HEK293 (cell line): ENCODE results near the gene SSTR5.

ENCODE experiments used
- CTCF ChIA-PET: fragments of 350-600 bp; formaldehyde crosslinking; extraction: SDS; loops from one replicate; lab custom pipeline; 2021; ENCODE audit warnings: antibody characterized with exemption; lab: Yijun Ruan, JAX
- POLR2A ChIA-PET: fragments of 300-600 bp; formaldehyde crosslinking; extraction: SDS; loops from one replicate; lab custom pipeline; 2020; ENCODE audit warnings: antibody characterized with exemption, inconsistent platforms; lab: Yijun Ruan, JAX
- H3K27ac ChIP-seq: fragments of 200-500 bp; sonication (Bioruptor generic); 2 replicates; pipeline ENCODE4 v1.5.1; 2014; ENCODE audit warnings: low read depth, low read length, control low read depth, inconsistent platforms; ENCODE audit errors: extremely low read depth
- H3K36me3 ChIP-seq, 2 experiments: fragments of 200-500 bp in 1 of 2; sonication (Bioruptor generic) in 1 of 2; 1 replicate in 1 of 2; 2 replicates in 1 of 2; pipeline ENCODE4 v1.5.1; 2014 to 2017; ENCODE audit warnings: inconsistent platforms in 2 of 2, low read length in 2 of 2; ENCODE audit not compliant: control insufficient read depth in 2 of 2, insufficient read depth in 1 of 2
- H3K4me1 ChIP-seq: fragments of 200-500 bp; sonication (Bioruptor generic); 2 replicates; pipeline ENCODE4 v1.5.1; 2014; ENCODE audit warnings: mild to moderate bottlenecking, low read length, inconsistent platforms; ENCODE audit not compliant: control insufficient read depth, insufficient read depth
- H3K4me3 ChIP-seq: 2 replicates; pipeline ENCODE4 v1.5.1; 2011; ENCODE audit warnings: low read depth, mild to moderate bottlenecking, control low read depth, low read length, moderate library complexity
- H3K9me3 ChIP-seq: fragments of 200-500 bp; sonication (Bioruptor generic); 2 replicates; pipeline ENCODE4 v1.5.1; 2014; ENCODE audit warnings: low read depth, low read length, inconsistent platforms; ENCODE audit not compliant: control insufficient read depth, insufficient read depth
- IKZF3 ChIP-seq: fragments of 450-650 bp; IDR thresholded peaks from 2 replicates; pipeline ENCODE4 v1.5.0; 2018; ENCODE audit warnings: missing biosample characterization, mild to moderate bottlenecking, missing genetic modification characterization, moderate library complexity
- KLF1 ChIP-seq: fragments of 450-650 bp; formaldehyde crosslinking; IDR thresholded peaks from 2 replicates; pipeline ENCODE4 v1.5.1; 2016; ENCODE audit warnings: missing biosample characterization, missing genetic modification characterization
- MZF1 ChIP-seq: fragments of 450-650 bp; formaldehyde crosslinking; IDR thresholded peaks from 2 replicates; pipeline ENCODE4 v1.5.1; 2017; ENCODE audit warnings: missing biosample characterization, missing genetic modification characterization, borderline replicate concordance
- SCRT1 ChIP-seq: fragments of 450-650 bp; formaldehyde crosslinking; IDR thresholded peaks from 2 replicates; pipeline ENCODE4 v1.5.1; 2016; ENCODE audit warnings: missing biosample characterization, missing genetic modification characterization, borderline replicate concordance
- SCRT2 ChIP-seq: fragments of 450-650 bp; formaldehyde crosslinking; IDR thresholded peaks from 2 replicates; pipeline ENCODE4 v1.5.1; 2016; ENCODE audit warnings: missing biosample characterization, missing genetic modification characterization
- SP2 ChIP-seq: fragments of 450-650 bp; formaldehyde crosslinking; IDR thresholded peaks from 2 replicates; pipeline ENCODE4 v1.5.1; 2016; ENCODE audit warnings: missing biosample characterization, missing genetic modification characterization
- WT1 ChIP-seq: fragments of 450-650 bp; formaldehyde crosslinking; IDR thresholded peaks from 2 replicates; pipeline ENCODE4 v1.5.1; 2016; ENCODE audit warnings: missing biosample characterization, missing genetic modification characterization
- ZNF248 ChIP-seq: fragments of 450-650 bp; formaldehyde crosslinking; IDR thresholded peaks from 2 replicates; pipeline ENCODE4 v1.5.1; 2017; ENCODE audit warnings: missing biosample characterization, missing genetic modification characterization
- ZNF274 ChIP-seq, 2 experiments: fragments of 200-500 bp in 1 of 2; fragments of 450-650 bp in 1 of 2; sonication (Bioruptor generic) in 1 of 2; formaldehyde crosslinking in 1 of 2; IDR thresholded peaks; 2 replicates each; pipeline versions ENCODE4 v1.5.1 to v1.6.1; 2014 to 2016; ENCODE audit warnings: borderline replicate concordance in 1 of 2, inconsistent platforms in 1 of 2, low read length in 1 of 2, missing biosample characterization in 1 of 2, missing genetic modification characterization in 1 of 2
- ZNF335 ChIP-seq: fragments of 450-650 bp; formaldehyde crosslinking; conservative IDR thresholded peaks from 2 replicates; pipeline ENCODE4 v1.5.1; 2016; ENCODE audit warnings: missing biosample characterization, missing genetic modification characterization
- ZNF501 ChIP-seq: fragments of 450-650 bp; formaldehyde crosslinking; IDR thresholded peaks from 2 replicates; pipeline ENCODE4 v1.5.1; 2016; ENCODE audit warnings: missing biosample characterization, missing genetic modification characterization
- ZNF514 ChIP-seq: fragments of 450-650 bp; formaldehyde crosslinking; IDR thresholded peaks from 2 replicates; pipeline ENCODE4 v1.5.1; 2016; ENCODE audit warnings: missing biosample characterization, missing genetic modification characterization
- ZNF544 ChIP-seq: fragments of 450-650 bp; formaldehyde crosslinking; IDR thresholded peaks from 2 replicates; pipeline ENCODE4 v1.5.0; 2017; ENCODE audit warnings: missing biosample characterization, missing genetic modification characterization
- ZNF555 ChIP-seq: fragments of 450-650 bp; formaldehyde crosslinking; conservative IDR thresholded peaks from 2 replicates; pipeline ENCODE4 v1.5.1; 2017; ENCODE audit warnings: missing biosample characterization, mild to moderate bottlenecking, missing genetic modification characterization, inconsistent platforms
- ZNF677 ChIP-seq: fragments of 450-650 bp; IDR thresholded peaks from 2 replicates; pipeline ENCODE4 v1.5.0; 2018; ENCODE audit warnings: missing biosample characterization, mild to moderate bottlenecking, missing genetic modification characterization, moderate library complexity
- ZSCAN23 ChIP-seq: fragments of 450-650 bp; formaldehyde crosslinking; IDR thresholded peaks from 2 replicates; pipeline ENCODE4 v1.5.1; 2016; ENCODE audit warnings: missing biosample characterization, missing genetic modification characterization
- TF ChIP-seq, protein P1 (sequence below): fragments of 450-650 bp; formaldehyde crosslinking; IDR thresholded peaks from 2 replicates; pipeline ENCODE4 v1.5.1; 2016; ENCODE audit warnings: missing biosample characterization, missing genetic modification characterization
- TF ChIP-seq, protein P2 (sequence below): fragments of 450-650 bp; formaldehyde crosslinking; IDR thresholded peaks from 2 replicates; pipeline ENCODE4 v1.5.1; 2016; ENCODE audit warnings: missing biosample characterization, missing genetic modification characterization
- TF ChIP-seq, protein P3 (sequence below): fragments of 450-650 bp; formaldehyde crosslinking; IDR thresholded peaks from 2 replicates; pipeline ENCODE4 v1.5.1; 2017; ENCODE audit warnings: missing biosample characterization, missing genetic modification characterization
- TF ChIP-seq, protein P4 (sequence below): fragments of 450-650 bp; formaldehyde crosslinking; IDR thresholded peaks from 2 replicates; pipeline ENCODE4 v1.5.1; 2016; ENCODE audit warnings: missing biosample characterization, missing genetic modification characterization, borderline replicate concordance

SSTR5 gene

GRCh38 chr16:1107731-1108130 lies 35.2 kb downstream of the SSTR5 start:
- POLR2A ChIA-PET: no interaction called here
- Histone ChIP-seq H3K36me3 (no peaks in the 10 kb centered on the region), H3K4me3 (no peak overlapping the region), H3K9me3 (no peaks in the 10 kb centered on the region), H3K27ac (no peak overlapping the region), H3K4me1 (no peaks in the 10 kb centered on the region; the same call in 1 of the 2 replicates)
- CTCF ChIA-PET: interaction anchor here (1.1 to 2.2 kb wide), 2 partner anchors 73 to 88 kb away, joined by 4 to 11 read pairs; no protein-coding TSS in a partner anchor
- no peak for TF ChIP-seq ZSCAN23
- 0 out of 2 replicates have a peak, but pooled peaks have one; percentile 2 for TF ChIP-seq SP2 (tag by site-specific recombination)
- no peak for TF ChIP-seq ZNF501 (tag by site-specific recombination)
- TF ChIP-seq, all 188 proteins: peak for 1

DNA sequence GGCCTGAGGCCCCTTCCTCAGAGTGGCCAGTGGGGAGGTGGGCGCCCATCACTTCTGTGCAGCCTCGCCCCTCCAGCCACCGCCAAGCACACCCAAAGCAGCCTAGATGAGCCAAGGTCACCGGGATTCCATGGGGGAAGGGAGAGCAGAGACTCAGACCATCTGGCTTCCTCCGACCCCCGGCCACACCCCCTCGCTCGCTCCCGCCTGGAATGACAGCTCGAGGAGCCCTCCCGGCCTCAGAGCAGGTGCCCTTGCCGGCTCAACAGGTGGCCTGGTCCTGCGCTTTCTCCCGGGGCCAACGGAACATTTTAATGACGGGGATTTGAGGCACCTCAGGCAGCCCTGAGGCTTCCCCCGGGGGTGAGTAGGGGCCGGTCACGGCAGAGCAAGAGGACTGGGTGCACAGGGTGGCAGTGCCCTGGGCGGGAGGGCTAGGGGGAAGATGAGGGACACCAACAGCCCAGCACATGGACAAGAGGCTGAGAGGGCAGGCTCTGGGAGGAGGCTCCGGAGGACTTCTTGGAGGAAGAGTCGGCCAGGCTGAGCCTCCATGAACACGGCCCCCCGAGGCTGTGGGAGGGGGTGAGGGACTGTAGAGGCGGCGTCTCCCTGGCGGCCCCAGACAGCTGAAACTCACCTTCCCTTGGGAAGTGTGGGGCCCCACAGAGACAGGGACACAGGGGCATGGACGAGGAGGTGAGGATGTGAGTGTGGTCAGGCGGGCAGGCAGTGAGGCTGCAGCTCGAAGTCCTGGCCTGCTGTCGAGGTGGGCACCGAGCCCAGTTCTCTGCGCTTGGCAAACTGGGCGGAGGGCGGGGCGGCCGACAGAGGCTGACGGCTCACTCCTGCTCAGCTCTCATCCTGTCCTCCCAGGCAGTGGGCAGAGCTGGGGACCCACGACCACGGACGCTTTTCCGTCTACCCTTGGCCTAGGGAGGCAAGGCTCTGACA lies 36.0 kb downstream of the SSTR5 start:
- Histone ChIP-seq H3K27ac (no peak overlapping the region), H3K4me3 (no peak overlapping the region), H3K9me3 (no peaks in the 10 kb centered on the region), H3K4me1 (no peaks in the 10 kb centered on the region), H3K36me3 (no peaks in the 10 kb centered on the region)
- ChIA-PET CTCF (interaction anchor here (0.7 to 1.1 kb wide), 2 partner anchors 45 to 73 kb away, joined by 3 to 4 read pairs; no protein-coding TSS in a partner anchor), POLR2A (no interaction called here)
- peak; percentile 98 for TF ChIP-seq SCRT2 (tag by site-specific recombination)
- TF ChIP-seq ZNF555 (tag by site-specific recombination): no peak
- TF ChIP-seq, protein P1, sequence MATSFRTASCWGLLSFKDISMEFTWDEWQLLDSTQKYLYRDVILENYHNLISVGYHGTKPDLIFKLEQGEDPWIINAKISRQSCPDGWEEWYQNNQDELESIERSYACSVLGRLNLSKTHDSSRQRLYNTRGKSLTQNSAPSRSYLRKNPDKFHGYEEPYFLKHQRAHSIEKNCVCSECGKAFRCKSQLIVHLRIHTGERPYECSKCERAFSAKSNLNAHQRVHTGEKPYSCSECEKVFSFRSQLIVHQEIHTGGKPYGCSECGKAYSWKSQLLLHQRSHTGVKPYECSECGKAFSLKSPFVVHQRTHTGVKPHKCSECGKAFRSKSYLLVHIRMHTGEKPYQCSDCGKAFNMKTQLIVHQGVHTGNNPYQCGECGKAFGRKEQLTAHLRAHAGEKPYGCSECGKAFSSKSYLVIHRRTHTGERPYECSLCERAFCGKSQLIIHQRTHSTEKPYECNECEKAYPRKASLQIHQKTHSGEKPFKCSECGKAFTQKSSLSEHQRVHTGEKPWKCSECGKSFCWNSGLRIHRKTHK (tag by site-specific recombination): no peak
- TF ChIP-seq ZNF544: no peak
- no peak for TF ChIP-seq ZNF514 (tag by site-specific recombination)
- 0 out of 2 replicates have a peak, but pooled peaks have one; percentile 2 for TF ChIP-seq SP2 (tag by site-specific recombination)
- no peak for TF ChIP-seq MZF1
- TF ChIP-seq ZNF677 (tag by site-specific recombination): no peak
- TF ChIP-seq SCRT1 (tag by site-specific recombination): peak; percentile 92
- no peak for TF ChIP-seq ZNF248 (tag by site-specific recombination)
- TF ChIP-seq IKZF3 (tag by site-specific recombination): no peak
- TF ChIP-seq ZNF335 (tag by site-specific recombination): no peak
- TF ChIP-seq KLF1 (tag by site-specific recombination): peak; percentile 29; the same call in 1 of the 2 replicates
- TF ChIP-seq, protein P2, sequence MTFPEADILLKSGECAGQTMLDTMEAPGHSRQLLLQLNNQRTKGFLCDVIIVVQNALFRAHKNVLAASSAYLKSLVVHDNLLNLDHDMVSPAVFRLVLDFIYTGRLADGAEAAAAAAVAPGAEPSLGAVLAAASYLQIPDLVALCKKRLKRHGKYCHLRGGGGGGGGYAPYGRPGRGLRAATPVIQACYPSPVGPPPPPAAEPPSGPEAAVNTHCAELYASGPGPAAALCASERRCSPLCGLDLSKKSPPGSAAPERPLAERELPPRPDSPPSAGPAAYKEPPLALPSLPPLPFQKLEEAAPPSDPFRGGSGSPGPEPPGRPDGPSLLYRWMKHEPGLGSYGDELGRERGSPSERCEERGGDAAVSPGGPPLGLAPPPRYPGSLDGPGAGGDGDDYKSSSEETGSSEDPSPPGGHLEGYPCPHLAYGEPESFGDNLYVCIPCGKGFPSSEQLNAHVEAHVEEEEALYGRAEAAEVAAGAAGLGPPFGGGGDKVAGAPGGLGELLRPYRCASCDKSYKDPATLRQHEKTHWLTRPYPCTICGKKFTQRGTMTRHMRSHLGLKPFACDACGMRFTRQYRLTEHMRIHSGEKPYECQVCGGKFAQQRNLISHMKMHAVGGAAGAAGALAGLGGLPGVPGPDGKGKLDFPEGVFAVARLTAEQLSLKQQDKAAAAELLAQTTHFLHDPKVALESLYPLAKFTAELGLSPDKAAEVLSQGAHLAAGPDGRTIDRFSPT (tag by site-specific recombination): peak; percentile 39; the same call in 1 of the 2 replicates
- TF ChIP-seq, protein P3, sequence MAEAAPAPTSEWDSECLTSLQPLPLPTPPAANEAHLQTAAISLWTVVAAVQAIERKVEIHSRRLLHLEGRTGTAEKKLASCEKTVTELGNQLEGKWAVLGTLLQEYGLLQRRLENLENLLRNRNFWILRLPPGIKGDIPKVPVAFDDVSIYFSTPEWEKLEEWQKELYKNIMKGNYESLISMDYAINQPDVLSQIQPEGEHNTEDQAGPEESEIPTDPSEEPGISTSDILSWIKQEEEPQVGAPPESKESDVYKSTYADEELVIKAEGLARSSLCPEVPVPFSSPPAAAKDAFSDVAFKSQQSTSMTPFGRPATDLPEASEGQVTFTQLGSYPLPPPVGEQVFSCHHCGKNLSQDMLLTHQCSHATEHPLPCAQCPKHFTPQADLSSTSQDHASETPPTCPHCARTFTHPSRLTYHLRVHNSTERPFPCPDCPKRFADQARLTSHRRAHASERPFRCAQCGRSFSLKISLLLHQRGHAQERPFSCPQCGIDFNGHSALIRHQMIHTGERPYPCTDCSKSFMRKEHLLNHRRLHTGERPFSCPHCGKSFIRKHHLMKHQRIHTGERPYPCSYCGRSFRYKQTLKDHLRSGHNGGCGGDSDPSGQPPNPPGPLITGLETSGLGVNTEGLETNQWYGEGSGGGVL (tag by site-specific recombination): no peak
- TF ChIP-seq, protein P4, sequence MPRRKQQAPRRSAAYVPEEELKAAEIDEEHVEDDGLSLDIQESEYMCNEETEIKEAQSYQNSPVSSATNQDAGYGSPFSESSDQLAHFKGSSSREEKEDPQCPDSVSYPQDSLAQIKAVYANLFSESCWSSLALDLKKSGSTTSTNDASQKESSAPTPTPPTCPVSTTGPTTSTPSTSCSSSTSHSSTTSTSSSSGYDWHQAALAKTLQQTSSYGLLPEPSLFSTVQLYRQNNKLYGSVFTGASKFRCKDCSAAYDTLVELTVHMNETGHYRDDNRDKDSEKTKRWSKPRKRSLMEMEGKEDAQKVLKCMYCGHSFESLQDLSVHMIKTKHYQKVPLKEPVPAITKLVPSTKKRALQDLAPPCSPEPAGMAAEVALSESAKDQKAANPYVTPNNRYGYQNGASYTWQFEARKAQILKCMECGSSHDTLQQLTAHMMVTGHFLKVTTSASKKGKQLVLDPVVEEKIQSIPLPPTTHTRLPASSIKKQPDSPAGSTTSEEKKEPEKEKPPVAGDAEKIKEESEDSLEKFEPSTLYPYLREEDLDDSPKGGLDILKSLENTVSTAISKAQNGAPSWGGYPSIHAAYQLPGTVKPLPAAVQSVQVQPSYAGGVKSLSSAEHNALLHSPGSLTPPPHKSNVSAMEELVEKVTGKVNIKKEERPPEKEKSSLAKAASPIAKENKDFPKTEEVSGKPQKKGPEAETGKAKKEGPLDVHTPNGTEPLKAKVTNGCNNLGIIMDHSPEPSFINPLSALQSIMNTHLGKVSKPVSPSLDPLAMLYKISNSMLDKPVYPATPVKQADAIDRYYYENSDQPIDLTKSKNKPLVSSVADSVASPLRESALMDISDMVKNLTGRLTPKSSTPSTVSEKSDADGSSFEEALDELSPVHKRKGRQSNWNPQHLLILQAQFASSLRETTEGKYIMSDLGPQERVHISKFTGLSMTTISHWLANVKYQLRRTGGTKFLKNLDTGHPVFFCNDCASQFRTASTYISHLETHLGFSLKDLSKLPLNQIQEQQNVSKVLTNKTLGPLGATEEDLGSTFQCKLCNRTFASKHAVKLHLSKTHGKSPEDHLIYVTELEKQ (tag by site-specific recombination): no peak
- TF ChIP-seq WT1 (tag by site-specific recombination): no peak
- no peak for TF ChIP-seq ZNF274 (IDR thresholded peaks at IDR 0.05; ENCODE audit: low read length)
- TF ChIP-seq ZNF274 (tag by site-specific recombination; IDR thresholded peaks at IDR 0.05; ENCODE audit: borderline replicate concordance): no peak
